K562 (cell line): ENCODE measurements around the gene PKIB. TPM values are rescaled to one million over a fixed set of nuclear protein-coding genes. Genes with fewer than 3 reads are reported as not detected.

Experiments used
- ATAC-seq: fragments of 200-7000 bp; cut with Tn5 transposase; 3 replicates; pipeline ENCODE4 v1.9.1; 2020; ENCODE audit warnings: moderate library complexity
- BruUV-seq: library from RNA; stranded (reverse); fragments of 400-500 nt; replicated peaks from 2 replicates; lab custom pipeline; 2021; lab: Mats Ljungman, UMichigan
- CTCF ChIA-PET: fragments of 300-600 bp; formaldehyde crosslinking; extraction: SDS; loops from one replicate; lab custom pipeline; 2021; ENCODE audit warnings: low intra/inter-chr PET ratio; lab: Yijun Ruan, JAX
- POLR2A ChIA-PET: fragments of 300-600, 350-650 bp; sonication (Branson Sonifier 250); formaldehyde crosslinking; extraction: SDS; loops from one replicate; lab custom pipeline; 2021; ENCODE audit warnings: antibody characterized with exemption, inconsistent platforms; lab: Yijun Ruan, JAX
- DNase-seq, 4 experiments: peaks; one replicate each; pipeline versions ENCODE4 v3.0.0 to v3.0.0-alpha.2; 2011 to 2018; ENCODE audit warnings: low spot score in 3 of 4, mixed read lengths in 3 of 4; ENCODE audit errors: extremely low read depth in 1 of 4
- FAIRE-seq: peaks from 2 replicates; lab custom pipeline; 2011; peaks lifted over from hg19 to GRCh38; lab: Jason Lieb, UNC
- H2AFZ ChIP-seq: 2 replicates; pipeline ENCODE4 v1.6.0; 2011; ENCODE audit warnings: low read depth, low read length, control low read depth, inconsistent platforms
- H3K27ac ChIP-seq: fragments of 200-600 bp; 3 replicates; pipeline ENCODE4 v1.8.0; 2011; ENCODE audit warnings: low read depth, mild to moderate bottlenecking, control low read depth, inconsistent platforms, low read length, moderate library complexity, mixed read lengths; ENCODE audit errors: extremely low read depth
- H3K27me3 ChIP-seq, 2 experiments: fragments of 300-600 bp in 1 of 2; 2 replicates in 1 of 2; 3 replicates in 1 of 2; pipeline versions ENCODE4 v1.6.0 to v1.8.0; 2011; ENCODE audit warnings: inconsistent platforms in 2 of 2, low read length in 2 of 2, mild to moderate bottlenecking in 1 of 2, mixed read lengths in 1 of 2, moderate library complexity in 1 of 2; ENCODE audit not compliant: control insufficient read depth in 2 of 2, insufficient read depth in 2 of 2
- H3K36me3 ChIP-seq: fragments of 300-600 bp; 3 replicates; pipeline ENCODE4 v1.8.0; 2011; ENCODE audit warnings: mild to moderate bottlenecking, low read length, inconsistent platforms; ENCODE audit not compliant: control insufficient read depth, insufficient read depth
- H3K4me1 ChIP-seq, 2 experiments: fragments of 200-600 bp in 1 of 2; replicated peaks in 1 of 2; 2 replicates in 1 of 2; 3 replicates in 1 of 2; pipeline versions ENCODE4 v1.5.1 to v1.8.0; 2011; ENCODE audit warnings: inconsistent platforms in 2 of 2, low read length in 2 of 2, mild to moderate bottlenecking in 1 of 2, mixed read lengths in 1 of 2, moderate library complexity in 1 of 2; ENCODE audit not compliant: control insufficient read depth in 2 of 2, insufficient read depth in 2 of 2
- H3K4me2 ChIP-seq: 2 replicates; pipeline ENCODE4 v1.6.1; 2011; ENCODE audit warnings: low read length, control low read depth, inconsistent platforms, mixed read lengths; ENCODE audit not compliant: insufficient read depth
- H3K4me3 ChIP-seq: fragments of 200-600 bp; sonication (generic), shearing (Covaris generic); 2 replicates; pipeline ENCODE4 v1.5.1; 2016; ENCODE audit warnings: control low read depth, inconsistent platforms
- H3K79me2 ChIP-seq: fragments of 200-600 bp; 3 replicates; pipeline ENCODE4 v1.8.0; 2011; ENCODE audit warnings: low read length, inconsistent platforms; ENCODE audit not compliant: control insufficient read depth, insufficient read depth
- H3K9ac ChIP-seq, 2 experiments: 2 replicates each; pipeline versions ENCODE4 v1.6.0 to v1.6.1; 2011; ENCODE audit warnings: low read depth in 2 of 2, low read length in 2 of 2, control low read depth in 1 of 2, inconsistent platforms in 1 of 2, mild to moderate bottlenecking in 1 of 2, mixed read lengths in 1 of 2; ENCODE audit not compliant: insufficient read depth in 1 of 2
- H3K9me1 ChIP-seq: one replicate; pipeline ENCODE4 v1.6.0; 2011; ENCODE audit warnings: inconsistent platforms, mild to moderate bottlenecking, low read length, moderate library complexity; ENCODE audit not compliant: control insufficient read depth, insufficient read depth
- H3K9me3 ChIP-seq: replicated peaks from 2 replicates; pipeline ENCODE4 v1.5.1; 2011; ENCODE audit warnings: low read depth, low read length, inconsistent platforms; ENCODE audit not compliant: control insufficient read depth, insufficient read depth
- H4K20me1 ChIP-seq: replicated peaks from 2 replicates; pipeline ENCODE4 v1.6.1; 2011; ENCODE audit warnings: low read length, inconsistent platforms, mixed read lengths; ENCODE audit not compliant: control insufficient read depth, insufficient read depth
- BRCA1 ChIP-seq, 2 experiments: fragments of 450-650 bp in 1 of 2; sonication (generic) in 1 of 2; formaldehyde crosslinking in 1 of 2; IDR thresholded peaks; 2 replicates each; pipeline versions ENCODE4 v1.5.0 to v1.6.1; 2017 to 2020; ENCODE audit warnings: mild to moderate bottlenecking in 1 of 2, missing genetic modification reagents in 1 of 2
- CEBPG ChIP-seq, 3 experiments: fragments of 200-800 bp in 1 of 3; sonication (Bioruptor generic) in 1 of 3; sonication (generic) in 1 of 3; formaldehyde crosslinking in 1 of 3; IDR thresholded peaks in 2 of 3; conservative IDR thresholded peaks in 1 of 3; 2 replicates each; pipeline versions ENCODE4 v1.6.1 to v1.8.0; 2016 to 2022; ENCODE audit warnings: missing compliant biosample characterization in 2 of 3, missing genetic modification characterization in 2 of 3, mild to moderate bottlenecking in 1 of 3, missing genetic modification reagents in 1 of 3
- CHCHD3 ChIP-seq: fragments of 250-450 bp; sonication (Bioruptor Pico); IDR thresholded peaks from 2 replicates; pipeline ENCODE4 v2.1.2; 2022; ENCODE audit warnings: mild to moderate bottlenecking
- NFRKB ChIP-seq: fragments of 450-650 bp; IDR thresholded peaks from 2 replicates; pipeline ENCODE4 v1.6.1; 2016; ENCODE audit warnings: low read depth
- SPI1 ChIP-seq: IDR thresholded peaks from 2 replicates; pipeline ENCODE4 v1.6.1; 2011; ENCODE audit warnings: low read depth, low read length, control low read depth, borderline replicate concordance
- THRA ChIP-seq: fragments of 450-650 bp; IDR thresholded peaks from 2 replicates; pipeline ENCODE4 v1.6.1; 2017; ENCODE audit warnings: mild to moderate bottlenecking, moderate library complexity
- ZEB2 ChIP-seq: fragments of 450-650 bp; IDR thresholded peaks from 2 replicates; pipeline ENCODE4 v1.6.1; 2016
- ZNF695 ChIP-seq: fragments of 450-650 bp; formaldehyde crosslinking; IDR thresholded peaks from 2 replicates; pipeline ENCODE4 v1.4.0; 2020; ENCODE audit warnings: mild to moderate bottlenecking, moderate library complexity
- WGBS: fragments of 100-300 bp; shearing (Covaris generic); methylation state at CpG from one replicate; pipeline ENCODE4 v1.1.6; 2016; ENCODE audit warnings: low coverage, mixed read lengths; ENCODE audit not compliant: insufficient coverage; ENCODE audit errors: missing lambda C conversion rate; 5-methylcytosine and 5-hydroxymethylcytosine counted together
- in situ Hi-C: fragments of 300-500 bp; cut with MboI; formaldehyde crosslinking; loops from 4 replicates; pipeline ENCODE4 v1.15.0; 2018; ENCODE audit warnings: inconsistent platforms, mixed read lengths
- intact Hi-C: fragments of 100-400 bp; cut with micrococcal nuclease; formaldehyde crosslinking; loops from 2 replicates; pipeline ENCODE4 v1.14.2; 2022
- polyA plus RNA-seq, 8 experiments: library from polyadenylated mRNA; depleted of rRNA in 4 of 8; stranded (reverse) in 5 of 8; unstranded in 3 of 8; fragments of >200 nt; fragmentation: Nextera tagmentation in 2 of 8; fragmentation: Illumina TruSeq in 1 of 8; extraction: Ambion mirVana in 2 of 8; extraction: Trizol in 1 of 8; gene quantifications; 2 replicates each; pipeline versions ENCODE4 v1.2.1 to v1.2.3, GENCODE V29; 2011 to 2014; ENCODE audit warnings: inconsistent platforms in 1 of 8, missing spikeins in 1 of 8
- total RNA-seq, 7 experiments: library from RNA; depleted of rRNA in 6 of 7; stranded (reverse); fragments of >200 nt in 6 of 7; fragmentation: Illumina TruSeq in 2 of 7; extraction: Trizol in 2 of 7; gene quantifications; 2 replicates each; pipeline versions ENCODE4 v1.2.1 to v1.2.3, GENCODE V29; 2011 to 2021; ENCODE audit warnings: low replicate concordance in 1 of 7
- TF ChIP-seq, protein P1 (sequence below): sonication (generic); formaldehyde crosslinking; IDR thresholded peaks from 2 replicates; pipeline ENCODE4 v1.4.0; 2020; ENCODE audit warnings: mild to moderate bottlenecking, missing genetic modification reagents

Gene PKIB
- total and polyA plus RNA-seq, 9 of the 15 experiments (the other 6 are each of a cell fraction or from before 2014, with no cell fraction given): 14.8 to 37.5 (median 27.4) TPM

- H2AFZ ChIP-seq: peak overlapping the region; percentile 78; the same call in 1 of the 2 replicates
- peaks cover 9 to 43% of the 10 kb centered on the region in 2 experiments; a peak in 3 of 5 replicates for H3K4me1 ChIP-seq
- in situ Hi-C loops (no loop called here), intact Hi-C loops (loop anchor here (5.0 kb wide), 2 partner anchors 240 to 310 kb away; partner anchors contain the start of gene SERINC1)
- CTCF ChIA-PET: no interaction called here
- no peaks in the 10 kb centered on the region for H4K20me1 ChIP-seq
- peak overlapping the region in 1 of 2 experiments; percentile 58; a peak in 2 of 4 replicates for H3K9ac ChIP-seq
- H3K4me2 ChIP-seq: peak overlapping the region; percentile 54; the same call in 1 of the 2 replicates
- H3K4me3 ChIP-seq: no peak overlapping the region
- BruUV-seq: no TSS peak
- H3K9me3 ChIP-seq: no peaks in the 10 kb centered on the region
- no peaks in the 10 kb centered on the region for H3K36me3 ChIP-seq
- DNase-seq: no peak
- TF ChIP-seq CHCHD3 (CRISPR knock-in tag) (no peak), THRA (peak; percentile 33; the same call in 1 of the 2 replicates), SPI1 (peak; percentile 68; the same call in 1 of the 2 replicates), ZEB2 (0 out of 2 replicates have a peak, but pooled peaks have one; percentile 47), ZNF695 (no peak), CEBPG (CRISPR knock-in tag; IDR thresholded peaks at IDR 0.05) (no peak), CEBPG (tag; conservative IDR thresholded peaks at IDR 0.05 in 1 of 2, IDR thresholded peaks at IDR 0.05 in 1 of 2) (no peak), NFRKB (0 out of 2 replicates have a peak, but pooled peaks have one; percentile 4), BRCA1 (IDR thresholded peaks at IDR 0.05) (no peak), BRCA1 (CRISPR knock-in tag; IDR thresholded peaks at IDR 0.05) (no peak)
- TF ChIP-seq, protein P1, sequence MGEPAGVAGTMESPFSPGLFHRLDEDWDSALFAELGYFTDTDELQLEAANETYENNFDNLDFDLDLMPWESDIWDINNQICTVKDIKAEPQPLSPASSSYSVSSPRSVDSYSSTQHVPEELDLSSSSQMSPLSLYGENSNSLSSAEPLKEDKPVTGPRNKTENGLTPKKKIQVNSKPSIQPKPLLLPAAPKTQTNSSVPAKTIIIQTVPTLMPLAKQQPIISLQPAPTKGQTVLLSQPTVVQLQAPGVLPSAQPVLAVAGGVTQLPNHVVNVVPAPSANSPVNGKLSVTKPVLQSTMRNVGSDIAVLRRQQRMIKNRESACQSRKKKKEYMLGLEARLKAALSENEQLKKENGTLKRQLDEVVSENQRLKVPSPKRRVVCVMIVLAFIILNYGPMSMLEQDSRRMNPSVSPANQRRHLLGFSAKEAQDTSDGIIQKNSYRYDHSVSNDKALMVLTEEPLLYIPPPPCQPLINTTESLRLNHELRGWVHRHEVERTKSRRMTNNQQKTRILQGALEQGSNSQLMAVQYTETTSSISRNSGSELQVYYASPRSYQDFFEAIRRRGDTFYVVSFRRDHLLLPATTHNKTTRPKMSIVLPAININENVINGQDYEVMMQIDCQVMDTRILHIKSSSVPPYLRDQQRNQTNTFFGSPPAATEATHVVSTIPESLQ (CRISPR knock-in tag): no peak
- no peaks in the 10 kb centered on the region for H3K27me3 ChIP-seq
- H3K27ac ChIP-seq: peak overlapping the region; percentile 74
- no peaks in the 10 kb centered on the region for H3K9me1 ChIP-seq
- POLR2A ChIA-PET: interaction anchor here (1.0 kb wide), 1 partner anchor 77 kb away, joined by 3 read pairs; the partner anchor contains the start of gene SMPDL3A
- peak; percentile 57 for ATAC-seq
- no peak for FAIRE-seq
- 0% methylated on average over 3 of the region's 3 CpGs for WGBS
- no peaks in the 10 kb centered on the region for H3K79me2 ChIP-seq
Observed at GRCh38 chr6:122712093-122712447, 101.9 kb downstream of the PKIB start.
